ACC112 (cell line): Measurements from ENCODE around the gene ANKS1B.
"Not testable (repeated sequence)": the region's sequence is repeated elsewhere in the genome, so short reads cannot be mapped to it uniquely, and the experiment has no call there.

Experiments
- H2AFZ ChIP-seq: fragments of 200-600 bp; sonication (generic); one replicate; pipeline ENCODE4 v1.6.0; 2017; ENCODE audit warnings: antibody characterized with exemption, low read length; ENCODE audit not compliant: unreplicated experiment
- H3K27ac ChIP-seq: fragments of 200-600 bp; sonication (generic); 2 replicates; pipeline ENCODE4 v1.5.1; 2014; ENCODE audit warnings: low read depth, mild to moderate bottlenecking, antibody characterized with exemption, low read length, moderate library complexity
- H3K27me3 ChIP-seq: fragments of 200-600 bp; sonication (generic); 2 replicates; pipeline ENCODE4 v1.6.1; 2014; ENCODE audit warnings: mild to moderate bottlenecking, antibody characterized with exemption, low read length, moderate library complexity, mixed read lengths; ENCODE audit not compliant: insufficient read depth
- H3K36me3 ChIP-seq: fragments of 200-600 bp; sonication (generic); 2 replicates; pipeline ENCODE4 v1.6.1; 2016; ENCODE audit warnings: mild to moderate bottlenecking, antibody characterized with exemption, low read length, moderate library complexity, mixed read lengths; ENCODE audit not compliant: insufficient read depth
- H3K4me1 ChIP-seq: fragments of 200-600 bp; sonication (generic); one replicate; pipeline ENCODE4 v1.6.1; 2016; ENCODE audit warnings: low read length, mixed read lengths; ENCODE audit not compliant: insufficient read depth, unreplicated experiment, control insufficient read depth
- H3K4me3 ChIP-seq: fragments of 200-600 bp; sonication (generic); 2 replicates; pipeline ENCODE4 v1.5.1; 2014; ENCODE audit warnings: mild to moderate bottlenecking, low read depth, low read length
- H3K79me2 ChIP-seq: fragments of 200-600 bp; sonication (generic); one replicate; pipeline ENCODE4 v1.6.0; 2016; ENCODE audit warnings: low read length; ENCODE audit not compliant: control insufficient read depth, unreplicated experiment, insufficient read depth

The ANKS1B gene

DNA sequence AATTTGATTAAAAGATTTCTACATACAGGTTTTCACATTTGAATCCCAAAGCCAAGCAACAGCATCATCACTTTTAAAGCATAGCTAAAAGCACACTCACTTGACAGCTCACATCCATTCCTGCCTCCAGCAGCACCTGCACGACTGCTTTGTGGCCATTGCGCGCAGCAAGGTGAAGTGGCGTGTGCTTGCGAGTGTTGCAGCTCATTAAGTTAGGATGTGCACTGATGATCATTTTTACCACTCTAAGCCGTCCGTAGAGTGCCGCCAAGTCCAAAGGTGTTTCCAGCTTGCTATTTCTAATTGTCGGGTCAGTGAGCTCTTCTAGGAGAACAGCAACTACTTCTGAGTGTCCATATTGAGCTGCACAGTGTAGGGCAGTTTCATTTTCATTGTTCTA lies 178.4 kb downstream of the ANKS1B start:
- no peak overlapping the region for H2AFZ ChIP-seq
- H3K79me2 ChIP-seq, result no peaks in the 10 kb centered on the region
- no peak overlapping the region for H3K4me3 ChIP-seq
- no peaks in the 10 kb centered on the region; the same call in 1 of the 2 replicates for H3K36me3 ChIP-seq
- no peak overlapping the region for H3K27ac ChIP-seq
- no peaks in the 10 kb centered on the region for H3K27me3 ChIP-seq
- no peaks in the 10 kb centered on the region for H3K4me1 ChIP-seq

DNA sequence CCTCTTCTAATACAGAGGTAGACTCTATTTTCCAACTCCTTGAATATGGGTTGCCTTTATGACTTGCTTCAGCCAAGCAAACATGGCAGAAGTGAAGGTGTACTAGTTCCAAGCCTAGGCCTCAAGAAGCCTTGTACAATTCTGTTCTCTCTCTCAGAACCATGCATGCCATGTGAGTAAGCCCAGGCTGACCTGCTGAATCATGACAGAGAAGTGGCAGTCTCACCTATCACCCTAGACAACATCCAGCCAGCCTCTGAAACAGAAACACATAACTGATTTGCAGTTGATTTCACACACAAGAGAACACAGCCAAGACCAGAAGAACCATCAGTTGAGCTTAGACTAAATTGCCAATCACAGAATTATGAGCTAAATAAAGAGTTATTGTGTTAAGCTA lies 180.0 kb downstream of the ANKS1B start:
- no peak overlapping the region for H2AFZ ChIP-seq
- H3K27me3 ChIP-seq, result no peaks in the 10 kb centered on the region
- H3K36me3 ChIP-seq, result no peaks in the 10 kb centered on the region; the same call in 1 of the 2 replicates
- no peak overlapping the region for H3K4me3 ChIP-seq
- H3K27ac ChIP-seq, result no peak overlapping the region
- H3K79me2 ChIP-seq, result no peaks in the 10 kb centered on the region
- H3K4me1 ChIP-seq, result no peaks in the 10 kb centered on the region

DNA sequence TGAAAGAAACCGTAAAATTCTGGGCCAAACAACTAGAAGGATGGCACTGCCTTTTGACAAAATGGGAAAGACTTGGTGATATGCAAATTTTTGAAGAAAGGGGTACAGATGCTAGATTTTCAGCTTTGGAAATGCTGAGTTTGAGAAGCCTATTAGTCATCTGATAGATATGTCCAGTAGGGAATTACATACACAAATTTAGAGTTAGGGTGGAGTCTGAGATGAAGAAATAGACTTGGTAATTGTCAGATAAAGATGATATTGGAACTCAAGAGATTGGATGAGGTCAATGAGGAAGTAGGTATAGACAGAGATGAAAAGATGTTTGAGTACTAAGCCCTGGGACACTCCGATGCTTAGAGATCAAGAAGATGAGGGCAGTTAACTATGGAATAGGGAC lies 184.1 kb downstream of the ANKS1B start:
- Histone ChIP-seq H3K4me1 (no peaks in the 10 kb centered on the region), H3K27me3 (no peaks in the 10 kb centered on the region), H2AFZ (no peak overlapping the region), H3K79me2 (no peaks in the 10 kb centered on the region), H3K27ac (no peak overlapping the region), H3K36me3 (no peaks in the 10 kb centered on the region; the same call in 1 of the 2 replicates), H3K4me3 (no peak overlapping the region)

DNA sequence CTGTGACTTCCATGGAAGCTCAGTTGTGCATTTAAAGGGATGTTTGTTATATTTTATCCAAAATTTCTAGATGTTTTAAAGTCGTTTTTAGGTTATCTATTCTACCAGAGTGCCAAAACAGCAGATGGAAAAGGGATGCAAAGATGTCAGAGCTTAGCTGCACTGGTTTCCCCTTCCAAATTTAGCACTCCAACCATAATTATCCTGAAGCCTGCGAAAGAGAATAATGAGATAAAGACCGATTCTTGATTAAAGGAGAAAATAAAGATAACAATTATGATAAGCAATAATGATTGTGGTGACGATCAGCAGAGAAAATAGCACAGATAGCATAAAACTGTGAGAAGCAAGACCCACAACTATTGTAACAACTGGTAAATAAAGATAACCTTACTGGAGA lies 186.8 kb downstream of the ANKS1B start:
- not testable (repeated sequence) for H2AFZ ChIP-seq, H3K79me2 ChIP-seq, H3K36me3 ChIP-seq

DNA sequence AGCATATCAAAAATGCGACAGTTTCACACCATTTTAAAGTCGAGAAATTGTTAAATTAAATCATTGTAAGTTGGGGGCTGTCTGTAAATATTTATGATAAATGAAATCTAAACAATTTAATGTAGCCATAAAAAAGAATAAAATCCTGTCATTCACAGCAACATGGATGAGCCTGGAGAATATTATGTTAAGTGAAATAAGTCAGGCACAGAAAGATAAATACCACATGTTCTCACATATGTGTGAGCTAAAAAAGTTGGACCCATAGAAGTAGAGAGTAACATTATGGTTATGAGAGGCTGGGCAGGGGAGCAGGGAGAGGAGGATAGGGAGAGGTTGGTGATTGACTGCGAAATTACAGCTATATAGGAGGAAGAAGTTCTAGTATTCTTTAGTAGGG lies 201.3 kb downstream of the ANKS1B start:
- Histone ChIP-seq H2AFZ (no peak overlapping the region), H3K27me3 (no peaks in the 10 kb centered on the region), H3K4me3 (no peak overlapping the region), H3K79me2 (no peaks in the 10 kb centered on the region), H3K27ac (no peak overlapping the region), H3K36me3 (no peaks in the 10 kb centered on the region), H3K4me1 (no peaks in the 10 kb centered on the region)

More for the DNA sequence above, 186.8 kb downstream of the ANKS1B start:
- H3K27ac ChIP-seq, H3K27me3 ChIP-seq, H3K4me1 ChIP-seq, H3K4me3 ChIP-seq: not testable (repeated sequence)

DNA sequence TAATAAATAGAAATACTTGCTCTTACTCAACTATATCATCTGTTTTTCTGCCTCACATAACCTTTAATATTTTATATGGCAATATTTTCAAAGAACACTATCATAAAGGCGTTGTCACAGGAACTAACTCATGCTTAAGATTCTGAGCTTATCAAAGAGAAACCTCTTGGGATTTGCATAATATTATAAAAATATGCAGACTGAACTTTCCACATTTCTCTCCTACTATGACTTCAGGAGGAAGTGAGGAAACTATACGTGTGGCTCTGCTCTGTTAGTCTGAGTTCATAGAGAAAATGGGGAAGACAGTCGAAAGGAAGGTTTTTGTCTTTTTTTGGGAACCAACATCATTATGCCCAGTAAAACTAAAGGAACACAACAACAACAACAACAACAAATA lies 212.5 kb downstream of the ANKS1B start:
- Histone ChIP-seq H3K4me3 (no peak overlapping the region), H3K36me3 (no peaks in the 10 kb centered on the region), H2AFZ (no peak overlapping the region), H3K27me3 (no peaks in the 10 kb centered on the region), H3K79me2 (no peaks in the 10 kb centered on the region), H3K27ac (no peak overlapping the region), H3K4me1 (peaks cover 6% of the 10 kb centered on the region)

DNA sequence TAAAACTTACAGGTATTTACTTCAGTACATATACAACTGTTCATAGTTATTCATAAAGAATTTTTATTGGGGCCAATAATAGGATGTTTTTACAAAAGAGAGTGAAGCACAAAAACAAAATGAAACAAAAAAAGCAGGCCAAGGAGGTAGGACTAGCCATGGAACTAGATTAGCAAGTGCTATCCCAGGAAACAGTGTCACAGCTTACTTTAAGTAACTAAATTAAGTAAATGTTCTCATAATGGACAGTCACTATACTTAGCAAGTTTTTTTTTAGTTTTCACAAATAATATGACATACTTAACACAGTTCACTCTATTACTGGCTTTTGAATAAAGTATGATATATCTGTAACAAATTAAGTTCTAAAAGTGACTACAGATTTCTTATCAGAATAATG lies 213.1 kb downstream of the ANKS1B start:
- Histone ChIP-seq H3K27ac (no peak overlapping the region), H3K4me1 (peaks cover 6% of the 10 kb centered on the region), H3K36me3 (no peaks in the 10 kb centered on the region), H3K4me3 (no peak overlapping the region), H2AFZ (no peak overlapping the region), H3K27me3 (no peaks in the 10 kb centered on the region), H3K79me2 (no peaks in the 10 kb centered on the region)

DNA sequence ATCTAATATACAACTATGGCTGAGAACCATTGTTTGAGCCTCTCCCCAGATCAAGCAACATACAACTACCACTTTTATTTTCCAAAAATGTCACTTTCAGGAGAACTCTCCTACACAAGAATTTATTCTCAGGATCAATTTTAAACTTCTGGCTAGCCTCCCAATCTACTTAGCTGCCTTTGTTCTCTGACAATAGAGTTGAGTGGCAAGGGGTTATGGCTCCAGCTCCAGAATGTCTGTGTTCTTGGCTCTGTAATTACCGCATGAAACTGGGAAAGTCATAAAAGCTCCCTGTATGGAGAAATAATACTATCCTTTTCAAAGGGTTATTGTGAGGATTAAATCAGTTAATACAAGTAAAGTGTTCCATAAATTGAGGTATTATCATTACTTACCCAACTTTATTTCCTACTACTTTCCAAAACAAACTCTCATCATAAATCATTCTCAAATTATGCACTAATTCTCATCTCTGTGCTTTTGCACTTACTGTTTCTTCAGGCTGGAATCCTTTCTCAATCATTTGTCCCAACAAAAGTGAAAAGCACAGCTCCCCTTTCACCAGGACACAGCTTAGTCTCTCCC lies 215.2 kb downstream of the ANKS1B start:
- no peaks in the 10 kb centered on the region for H3K36me3 ChIP-seq
- H3K4me3 ChIP-seq, result no peak overlapping the region
- H2AFZ ChIP-seq, result no peak overlapping the region
- H3K27ac ChIP-seq, result no peak overlapping the region
- H3K4me1 ChIP-seq, result peaks cover 6% of the 10 kb centered on the region
- no peaks in the 10 kb centered on the region for H3K79me2 ChIP-seq
- H3K27me3 ChIP-seq, result no peaks in the 10 kb centered on the region

DNA sequence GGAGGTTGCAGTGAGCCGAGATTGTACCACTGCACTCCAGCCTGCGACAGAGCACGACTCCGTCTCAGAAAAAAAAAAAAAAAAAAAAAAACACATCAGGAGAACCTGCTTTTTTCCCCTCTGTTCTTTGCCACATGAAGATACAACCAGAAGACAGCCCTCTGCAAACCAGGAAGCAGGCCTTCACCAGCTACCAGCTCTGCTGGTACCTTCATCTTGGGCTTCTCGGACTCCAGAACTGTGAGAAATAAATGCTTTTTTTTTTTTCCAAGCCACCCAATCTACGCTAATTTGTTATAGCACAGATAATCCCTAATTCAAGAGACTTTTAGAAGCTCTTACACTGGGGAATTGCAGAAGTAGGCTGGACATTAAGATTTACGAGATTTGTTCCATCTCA lies 216.0 kb downstream of the ANKS1B start:
- H3K4me1 ChIP-seq, result peaks cover 6% of the 10 kb centered on the region
- no peak overlapping the region for H3K27ac ChIP-seq
- H3K27me3 ChIP-seq, result no peaks in the 10 kb centered on the region
- H2AFZ ChIP-seq, result no peak overlapping the region
- H3K4me3 ChIP-seq, result no peak overlapping the region
- H3K36me3 ChIP-seq, result no peaks in the 10 kb centered on the region
- no peaks in the 10 kb centered on the region for H3K79me2 ChIP-seq

DNA sequence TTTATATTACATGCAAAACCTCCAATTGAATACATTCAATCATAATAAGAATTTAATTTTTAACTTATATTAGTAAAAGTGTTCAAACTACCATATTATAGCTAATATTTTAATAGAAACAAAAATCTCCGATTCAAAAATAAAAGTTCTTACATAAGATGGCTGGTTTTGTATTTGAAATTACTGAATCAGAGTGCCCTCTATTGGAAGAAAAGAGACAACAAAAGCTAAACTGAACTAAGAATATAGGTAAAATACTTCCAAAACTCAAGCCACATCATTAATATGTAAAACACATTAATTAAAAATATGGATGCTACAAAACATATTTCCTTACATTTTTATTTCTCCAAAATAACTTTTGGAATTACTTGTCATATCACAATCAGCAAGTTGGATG lies 216.9 kb downstream of the ANKS1B start:
- H3K36me3 ChIP-seq, result no peaks in the 10 kb centered on the region
- no peaks in the 10 kb centered on the region for H3K79me2 ChIP-seq
- H3K27me3 ChIP-seq, result no peaks in the 10 kb centered on the region
- no peak overlapping the region for H3K27ac ChIP-seq
- H2AFZ ChIP-seq, result no peak overlapping the region
- H3K4me3 ChIP-seq, result no peak overlapping the region
- peaks cover 6% of the 10 kb centered on the region for H3K4me1 ChIP-seq

DNA sequence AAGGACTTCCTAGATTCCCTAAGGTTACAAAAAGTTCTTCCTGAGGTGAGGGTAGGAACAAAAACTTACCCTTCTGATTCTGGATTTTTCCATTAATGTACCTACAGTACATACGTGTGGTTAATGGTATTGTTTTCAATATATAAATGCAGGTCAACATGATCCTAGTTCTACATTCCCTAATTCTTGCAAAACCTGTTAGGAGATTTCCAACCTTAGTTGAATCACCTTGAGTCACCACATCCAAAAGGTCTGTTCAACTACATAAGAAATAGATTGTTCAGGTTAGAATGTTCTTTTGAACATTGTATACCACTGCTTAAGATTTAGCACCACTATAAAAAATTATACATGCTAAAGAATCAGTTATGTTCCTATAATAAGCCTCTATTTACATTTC lies 218.3 kb downstream of the ANKS1B start:
- no peak overlapping the region for H3K27ac ChIP-seq
- H3K36me3 ChIP-seq, result no peaks in the 10 kb centered on the region
- no peak overlapping the region for H3K4me3 ChIP-seq
- H2AFZ ChIP-seq, result no peak overlapping the region
- no peaks in the 10 kb centered on the region for H3K4me1 ChIP-seq
- H3K27me3 ChIP-seq, result no peaks in the 10 kb centered on the region
- no peaks in the 10 kb centered on the region for H3K79me2 ChIP-seq
